Ammon's horn (tissue), 1 donor: ENCODE results near the gene SDE2.
"Not testable (repeated sequence)": the region's sequence is repeated elsewhere in the genome, so short reads cannot be mapped to it uniquely, and the experiment has no call there.

Experiments
- DNase-seq: peaks from one replicate; pipeline ENCODE4 v3.0.0-alpha.2; 2016; ENCODE audit warnings: low spot score

The SDE2 gene

GRCh38 chr1:225941942-225942222, 57.3 kb downstream of the SDE2 start:
- DNase-seq = no peak

- no peak for DNase-seq
Measured at GRCh38 chr1:225941187-225941941, 57.8 kb downstream of the SDE2 start, which contains the start of gene LEFTY2. Gene LEFTY2, minus strand, starts transcription at chr1:225941220. Its CDS starts 80 bp downstream, at chr1:225941140.

- no peak for DNase-seq
Measured at GRCh38 chr1:225940385-225941151, 58.6 kb downstream of the SDE2 start.

- DNase-seq = not testable (repeated sequence)
Measured at GRCh38 chr1:225939939-225940310, 59.2 kb downstream of the SDE2 start.

- not testable (repeated sequence) for DNase-seq
Measured at GRCh38 chr1:225939097-225939938, 59.8 kb downstream of the SDE2 start.

GRCh38 chr1:225937048-225937968, 61.8 kb downstream of the SDE2 start:
- DNase-seq = no peak

GRCh38 chr1:225936523-225936922, 62.6 kb downstream of the SDE2 start:
- DNase-seq = no peak

GRCh38 chr1:225936086-225936485, 63.1 kb downstream of the SDE2 start:
- DNase-seq = not testable (repeated sequence)

GRCh38 chr1:225934711-225935110, 64.4 kb downstream of the SDE2 start:
- no peak for DNase-seq

- DNase-seq = no peak
Measured at GRCh38 chr1:225933072-225933471, 66.1 kb downstream of the SDE2 start.
